ENCODE measurements around the gene SLC35B2.

The SLC35B2 gene

GRCh38 chr6:44276667-44277640 is 19.6 kb upstream of the SLC35B2 start:
- H3K4me1 ChIP-seq (ENCODE audit: low read depth, poor library complexity, severe bottlenecking): no peaks in the 10 kb centered on the region
- H3K27ac ChIP-seq: no peak overlapping the region
- no peaks in the 10 kb centered on the region for H3K79me2 ChIP-seq (ENCODE audit: insufficient read depth, low read depth)
- H3K4me2 ChIP-seq: no peak overlapping the region
- H3K27me3 ChIP-seq (ENCODE audit: insufficient read depth, low read depth): peaks cover 54% of the 10 kb centered on the region
- H3K4me3 ChIP-seq (IDR thresholded peaks at IDR 0.05; ENCODE audit: insufficient read depth, low read depth, low read length): no peak overlapping the region
- TF ChIP-seq CTCF (conservative IDR thresholded peaks at IDR 0.05; ENCODE audit: low read depth, low read length): no peak
- H2AFZ ChIP-seq (ENCODE audit: low read depth): no peak overlapping the region
- H3K9ac ChIP-seq: no peak overlapping the region
- H3K36me3 ChIP-seq (ENCODE audit: insufficient read depth): no peaks in the 10 kb centered on the region
- no peaks in the 10 kb centered on the region for H4K20me1 ChIP-seq (ENCODE audit: insufficient read depth)

DNA sequence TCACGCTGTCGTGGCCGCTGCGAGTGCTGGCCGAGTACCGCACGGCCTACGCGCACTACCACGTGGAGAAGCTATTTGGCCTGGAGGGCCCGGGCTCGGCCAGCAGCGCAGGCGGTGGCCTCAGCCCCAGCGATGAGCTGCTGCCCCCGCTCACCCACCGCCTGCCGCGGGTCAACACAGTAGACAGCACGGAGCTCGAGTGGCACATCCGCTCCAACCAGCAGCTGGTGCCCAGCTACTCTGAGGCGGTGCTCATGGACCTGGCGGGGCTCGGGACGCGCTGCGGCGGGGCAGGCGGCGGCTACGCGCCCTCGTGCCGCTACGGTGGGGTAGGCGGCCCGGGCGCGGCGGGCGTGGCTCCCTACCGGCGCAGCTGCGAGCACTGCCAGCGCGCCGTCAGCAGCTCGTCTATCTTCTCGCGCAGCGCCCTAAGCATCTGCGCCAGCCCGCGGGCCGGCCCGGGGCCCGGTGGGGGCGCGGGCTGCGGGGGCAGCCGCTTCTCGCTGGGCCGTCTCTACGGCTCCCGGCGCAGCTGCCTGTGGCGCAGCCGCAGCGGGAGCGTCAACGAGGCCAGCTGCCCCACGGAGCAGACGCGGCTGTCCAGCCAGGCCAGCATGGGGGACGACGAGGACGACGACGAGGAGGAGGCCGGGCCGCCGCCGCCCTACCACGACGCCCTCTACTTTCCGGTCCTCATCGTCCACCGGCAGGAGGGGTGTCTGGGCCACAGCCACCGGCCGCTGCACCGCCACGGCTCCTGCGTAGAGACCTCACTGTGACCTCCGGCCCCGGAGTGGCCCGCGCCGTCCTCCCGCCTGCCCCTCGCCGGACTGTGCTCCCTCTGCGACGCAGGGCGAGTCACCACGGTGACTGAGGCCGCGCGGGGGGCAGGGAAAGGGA is 18.7 kb upstream of the SLC35B2 start:
- Histone ChIP-seq H3K9ac (no peak overlapping the region), H3K4me2 (no peak overlapping the region)

GRCh38 chr6:44275271-44275748 is 18.0 kb upstream of the SLC35B2 start:
- Histone ChIP-seq H3K27me3 (ENCODE audit: insufficient read depth, low read depth) (peaks cover 56% of the 10 kb centered on the region), H2AFZ (ENCODE audit: low read depth) (no peak overlapping the region), H3K4me3 (IDR thresholded peaks at IDR 0.05; ENCODE audit: insufficient read depth, low read depth, low read length) (no peak overlapping the region), H4K20me1 (ENCODE audit: insufficient read depth) (no peaks in the 10 kb centered on the region), H3K4me2 (no peak overlapping the region), H3K36me3 (ENCODE audit: insufficient read depth) (no peaks in the 10 kb centered on the region), H3K9ac (no peak overlapping the region), H3K27ac (no peak overlapping the region), H3K79me2 (ENCODE audit: insufficient read depth, low read depth) (no peaks in the 10 kb centered on the region), H3K4me1 (ENCODE audit: low read depth, poor library complexity, severe bottlenecking) (no peaks in the 10 kb centered on the region)
- no peak for TF ChIP-seq CTCF (conservative IDR thresholded peaks at IDR 0.05; ENCODE audit: low read depth, low read length)

More for the DNA sequence above, 18.7 kb upstream of the SLC35B2 start:
- Histone ChIP-seq H2AFZ (ENCODE audit: low read depth) (no peak overlapping the region), H4K20me1 (ENCODE audit: insufficient read depth) (no peaks in the 10 kb centered on the region), H3K27ac (no peak overlapping the region), H3K27me3 (ENCODE audit: insufficient read depth, low read depth) (peaks cover 62% of the 10 kb centered on the region), H3K36me3 (ENCODE audit: insufficient read depth) (no peaks in the 10 kb centered on the region), H3K79me2 (ENCODE audit: insufficient read depth, low read depth) (no peaks in the 10 kb centered on the region), H3K4me3 (IDR thresholded peaks at IDR 0.05; ENCODE audit: insufficient read depth, low read depth, low read length) (no peak overlapping the region), H3K4me1 (ENCODE audit: low read depth, poor library complexity, severe bottlenecking) (no peaks in the 10 kb centered on the region)
- no peak for TF ChIP-seq CTCF (conservative IDR thresholded peaks at IDR 0.05; ENCODE audit: low read depth, low read length)

DNA sequence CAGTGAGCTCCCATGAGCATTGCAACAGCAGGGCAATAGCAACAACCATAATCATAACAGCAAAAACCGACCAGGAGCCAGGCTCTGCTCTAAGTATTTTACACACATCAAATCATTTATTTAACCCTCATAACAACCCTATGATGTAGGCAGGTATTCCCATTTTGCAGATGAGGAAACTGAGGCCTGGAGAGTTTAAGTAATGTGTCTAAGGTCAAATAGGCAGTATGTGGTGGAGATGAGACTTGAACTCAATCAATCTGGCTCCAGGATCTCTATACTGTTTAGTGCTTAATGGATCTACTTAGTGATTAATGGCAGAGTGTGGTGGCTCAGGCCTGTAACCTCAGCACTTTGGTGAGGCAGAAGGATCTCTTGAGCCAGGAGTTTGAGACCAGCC is 16.3 kb upstream of the SLC35B2 start:
- Histone ChIP-seq H3K79me2 (ENCODE audit: insufficient read depth, low read depth) (no peaks in the 10 kb centered on the region), H3K4me3 (IDR thresholded peaks at IDR 0.05; ENCODE audit: insufficient read depth, low read depth, low read length) (no peak overlapping the region), H3K27me3 (ENCODE audit: insufficient read depth, low read depth) (peaks cover 55% of the 10 kb centered on the region), H3K27ac (no peak overlapping the region), H3K36me3 (ENCODE audit: insufficient read depth) (no peaks in the 10 kb centered on the region), H3K4me1 (ENCODE audit: low read depth, poor library complexity, severe bottlenecking) (no peaks in the 10 kb centered on the region), H3K9ac (no peak overlapping the region), H3K4me2 (no peak overlapping the region), H2AFZ (ENCODE audit: low read depth) (no peak overlapping the region), H4K20me1 (ENCODE audit: insufficient read depth) (no peaks in the 10 kb centered on the region)
- no peak for TF ChIP-seq CTCF (conservative IDR thresholded peaks at IDR 0.05; ENCODE audit: low read depth, low read length)
